NK-92 (cell line): Measurements from ENCODE around the gene TPCN1.
"Not testable (repeated sequence)": the region's sequence is repeated elsewhere in the genome, so short reads cannot be mapped to it uniquely, and the experiment has no call there.

Experiments used
- DNase-seq: peaks from one replicate; lab custom pipeline; 2025; ENCODE audit not compliant: unreplicated experiment; lab: John Stamatoyannopoulos, UW

The TPCN1 gene

GRCh38 chr12:113196582-113196981, 24.7 kb upstream of the TPCN1 start:
- no peak for DNase-seq

- DNase-seq = no peak
Measured at GRCh38 chr12:113196990-113197389, 24.3 kb upstream of the TPCN1 start.

GRCh38 chr12:113197518-113198077, 23.7 kb upstream of the TPCN1 start:
- no peak for DNase-seq

GRCh38 chr12:113198296-113198695, 23.0 kb upstream of the TPCN1 start:
- no peak for DNase-seq

GRCh38 chr12:113200021-113200797, 21.1 kb upstream of the TPCN1 start:
- no peak for DNase-seq

GRCh38 chr12:113201187-113202177, 19.8 kb upstream of the TPCN1 start:
- no peak for DNase-seq

GRCh38 chr12:113202300-113203075, 18.8 kb upstream of the TPCN1 start:
- no peak for DNase-seq

GRCh38 chr12:113203852-113204760, 17.2 kb upstream of the TPCN1 start:
- no peak for DNase-seq

- no peak for DNase-seq
Measured at GRCh38 chr12:113204804-113205203, 16.5 kb upstream of the TPCN1 start.

GRCh38 chr12:113206802-113207201, 14.5 kb upstream of the TPCN1 start:
- DNase-seq = not testable (repeated sequence)

GRCh38 chr12:113207613-113208040, 13.6 kb upstream of the TPCN1 start:
- DNase-seq = no peak

- DNase-seq = no peak
Measured at GRCh38 chr12:113208041-113208934, 13.0 kb upstream of the TPCN1 start.

- DNase-seq = no peak
Measured at GRCh38 chr12:113211160-113211559, 10.1 kb upstream of the TPCN1 start.

GRCh38 chr12:113214895-113215400, 6.3 kb upstream of the TPCN1 start:
- no peak for DNase-seq

- DNase-seq = no peak
Measured at GRCh38 chr12:113216027-113216426, 5.2 kb upstream of the TPCN1 start.

- DNase-seq = no peak
Measured at GRCh38 chr12:113220593-113221180, 577 bp upstream of the TPCN1 start.

GRCh38 chr12:113221997-113222729, 899 bp downstream of the TPCN1 start:
- no peak for DNase-seq
